HepG2 (cell line): Measurements from ENCODE around the gene MIA. TPM values are rescaled to one million over a fixed set of nuclear protein-coding genes. Genes with fewer than 3 reads are reported as not detected.
A peak's percentile ranks its signal among the peaks of the same experiment; 100 is the strongest.

Experiments
- ATAC-seq: fragments of 200-7000 bp; cut with Tn5 transposase; 3 replicates; pipeline ENCODE4 v1.9.1; 2020; ENCODE audit warnings: mild to moderate bottlenecking, moderate library complexity
- BruUV-seq: library from RNA; stranded (reverse); fragments of 400-500 nt; replicated peaks from 2 replicates; lab custom pipeline; 2021; lab: Mats Ljungman, UMichigan
- CTCF ChIA-PET: fragments of 300-600 bp; formaldehyde crosslinking; extraction: SDS; loops from one replicate; lab custom pipeline; 2021; ENCODE audit warnings: low total read pairs, inconsistent platforms, low intra/inter-chr PET ratio; lab: Yijun Ruan, JAX
- POLR2A ChIA-PET: fragments of 350-600 bp; sonication (Branson Sonifier 250); formaldehyde crosslinking; loops from one replicate; lab custom pipeline; 2020; ENCODE audit warnings: antibody characterized with exemption, inconsistent platforms; lab: Yijun Ruan, JAX
- DNase-seq: peaks from one replicate; pipeline ENCODE4 v3.0.0-alpha.2; 2015; ENCODE audit warnings: low spot score
- FAIRE-seq: peaks from 3 replicates; lab custom pipeline; 2011; peaks lifted over from hg19 to GRCh38; lab: Jason Lieb, UNC
- H2AFZ ChIP-seq: one replicate; pipeline ENCODE4 v1.6.1; 2011; ENCODE audit warnings: low read length, inconsistent platforms
- H3K27ac ChIP-seq: fragments of 300-600 bp; 3 replicates; pipeline ENCODE4 v1.8.0; 2011; ENCODE audit warnings: mixed run types, mild to moderate bottlenecking, mixed read lengths, low read length, inconsistent platforms; ENCODE audit not compliant: insufficient read depth; ENCODE audit errors: extremely low read length
- H3K27me3 ChIP-seq, 2 experiments: fragments of 200-600 bp in 1 of 2; 2 replicates in 1 of 2; 3 replicates in 1 of 2; pipeline versions ENCODE4 v1.6.0 to v1.8.0; 2011; ENCODE audit warnings: low read length in 2 of 2, mild to moderate bottlenecking in 2 of 2, moderate library complexity in 2 of 2, inconsistent platforms in 1 of 2; ENCODE audit not compliant: insufficient read depth in 2 of 2, control insufficient read depth in 1 of 2
- H3K36me3 ChIP-seq, 2 experiments: fragments of 200-600 bp in 1 of 2; replicated peaks in 1 of 2; 2 replicates in 1 of 2; 3 replicates in 1 of 2; pipeline versions ENCODE4 v1.5.1 to v1.8.0; 2011; ENCODE audit warnings: low read length in 2 of 2, inconsistent platforms in 1 of 2; ENCODE audit not compliant: insufficient read depth in 2 of 2, control insufficient read depth in 1 of 2
- H3K4me1 ChIP-seq: 2 replicates; pipeline ENCODE4 v1.5.1; 2012; ENCODE audit warnings: low read length, inconsistent platforms; ENCODE audit not compliant: insufficient read depth
- H3K4me2 ChIP-seq: 2 replicates; pipeline ENCODE4 v1.6.0; 2011; ENCODE audit warnings: low read depth, low read length, inconsistent platforms
- H3K4me3 ChIP-seq, 3 experiments: fragments of 200-600 bp in 1 of 3; sonication (generic), shearing (Covaris generic) in 1 of 3; replicated peaks in 1 of 3; 2 replicates each; pipeline ENCODE4 v1.5.1; 2011 to 2016; ENCODE audit warnings: low read length in 3 of 3, inconsistent platforms in 2 of 3, low read depth in 2 of 3, mild to moderate bottlenecking in 2 of 3, control low read depth in 1 of 3, mixed read lengths in 1 of 3; ENCODE audit not compliant: insufficient read depth in 1 of 3
- H3K79me2 ChIP-seq: one replicate; pipeline ENCODE4 v1.6.1; 2011; ENCODE audit warnings: low read length, inconsistent platforms; ENCODE audit not compliant: insufficient read depth
- H3K9ac ChIP-seq: 2 replicates; pipeline ENCODE4 v1.6.0; 2011; ENCODE audit warnings: mild to moderate bottlenecking, low read depth, low read length, inconsistent platforms; ENCODE audit not compliant: insufficient read depth
- H3K9me3 ChIP-seq: 2 replicates; pipeline ENCODE4 v1.5.1; 2012; ENCODE audit warnings: mild to moderate bottlenecking, low read length
- H4K20me1 ChIP-seq: 2 replicates; pipeline ENCODE4 v1.6.0; 2011; ENCODE audit warnings: inconsistent platforms, mild to moderate bottlenecking, low read length, moderate library complexity; ENCODE audit not compliant: insufficient read depth
- ARID3A ChIP-seq: IDR thresholded peaks from 2 replicates; pipeline ENCODE4 v1.6.1; 2012; ENCODE audit warnings: low read depth, low read length, improper control_type of control experiment
- E2F5 ChIP-seq: sonication (generic); formaldehyde crosslinking; conservative IDR thresholded peaks from 2 replicates; pipeline ENCODE4 v1.4.0; 2020; ENCODE audit warnings: missing genetic modification reagents
- NRL ChIP-seq: sonication (generic); formaldehyde crosslinking; IDR thresholded peaks from 2 replicates; pipeline ENCODE4 v1.5.0; 2020; ENCODE audit warnings: missing genetic modification reagents, mild to moderate bottlenecking, moderate library complexity, borderline replicate concordance
- PBX2 ChIP-seq: IDR thresholded peaks from 2 replicates; pipeline ENCODE4 v1.6.1; 2016; ENCODE audit warnings: control low read depth
- SOX5 ChIP-seq: IDR thresholded peaks from 2 replicates; pipeline ENCODE4 v1.6.1; 2016; ENCODE audit warnings: borderline replicate concordance
- ZFP90 ChIP-seq: sonication (generic); formaldehyde crosslinking; IDR thresholded peaks from 2 replicates; pipeline ENCODE4 v1.8.0; 2022; ENCODE audit warnings: missing genetic modification reagents, mild to moderate bottlenecking, inconsistent platforms, borderline replicate concordance
- ZNF180 ChIP-seq: sonication (generic); formaldehyde crosslinking; IDR thresholded peaks from 2 replicates; pipeline ENCODE4 v1.4.0; 2020; ENCODE audit warnings: low read depth, missing genetic modification reagents, borderline replicate concordance
- ZNF225 ChIP-seq: sonication (generic); formaldehyde crosslinking; IDR thresholded peaks from 2 replicates; pipeline ENCODE4 v1.4.0; 2020; ENCODE audit warnings: mild to moderate bottlenecking, missing genetic modification reagents
- ZNF33A ChIP-seq: sonication (generic); formaldehyde crosslinking; IDR thresholded peaks from 2 replicates; pipeline ENCODE4 v1.5.1; 2020; ENCODE audit warnings: missing genetic modification reagents, mild to moderate bottlenecking, moderate library complexity, borderline replicate concordance
- ZNF446 ChIP-seq: sonication (generic); formaldehyde crosslinking; IDR thresholded peaks from 2 replicates; pipeline ENCODE4 v1.5.0; 2020; ENCODE audit warnings: mild to moderate bottlenecking, missing genetic modification reagents
- WGBS: methylation state at CpG from one replicate; pipeline ENCODE4 v1.1.6; 2017; ENCODE audit warnings: low lambda C conversion rate; 5-methylcytosine and 5-hydroxymethylcytosine counted together
- in situ Hi-C: cut with HindIII; loops from 2 replicates; pipeline ENCODE4 v1.10.0; 2017; ENCODE audit warnings: low pct_unique_long_range_greater_than_20kb; ENCODE audit not compliant: extremely low pct_ligation_motif_present
- intact Hi-C: fragments of 100-400 bp; cut with micrococcal nuclease; formaldehyde crosslinking; loops from one replicate; pipeline ENCODE4 v1.10.0; 2022; ENCODE audit not compliant: unreplicated experiment
- polyA plus RNA-seq, 8 experiments: library from polyadenylated mRNA; depleted of rRNA in 3 of 8; stranded (reverse) in 7 of 8; unstranded in 1 of 8; fragments of >200 nt; fragmentation: Illumina TruSeq in 4 of 8; extraction: Trizol in 4 of 8; gene quantifications; 2 replicates each; pipeline versions ENCODE4 v1.2.1 to v1.2.3, GENCODE V29; 2011 to 2016; ENCODE audit warnings: low read depth in 4 of 8, missing spikeins in 1 of 8, mixed read lengths in 1 of 8; ENCODE audit not compliant: insufficient read depth in 1 of 8
- total RNA-seq, 5 experiments: library from RNA; depleted of rRNA; stranded (reverse); fragments of >200 nt; fragmentation: Illumina TruSeq; extraction: Trizol; gene quantifications; 2 replicates each; pipeline ENCODE4 v1.2.3, GENCODE V29; 2016; ENCODE audit warnings: low read depth in 1 of 5

The MIA gene
- total and polyA plus RNA-seq, 2 of the 13 experiments (the other 11 are each of a cell fraction or from before 2014, with no cell fraction given), result 0.61 TPM; not detected in 1

GRCh38 chr19:40786060-40787037 lies 11.0 kb downstream of the MIA start:
- Histone ChIP-seq H3K27ac (no peak overlapping the region), H3K9ac (no peak overlapping the region), H2AFZ (no peak overlapping the region), H3K27me3 (no peaks in the 10 kb centered on the region), H3K79me2 (no peaks in the 10 kb centered on the region), H3K4me2 (no peak overlapping the region)
- in situ Hi-C loops, result no loop called here
- no TSS peak for BruUV-seq
- TF ChIP-seq ARID3A (no peak), ZNF180 (CRISPR knock-in tag) (no peak), ZNF446 (CRISPR knock-in tag) (no peak), ZFP90 (CRISPR knock-in tag) (no peak), E2F5 (no peak), ZNF33A (no peak), NRL (CRISPR knock-in tag) (no peak), ZNF225 (CRISPR knock-in tag) (no peak), PBX2 (no peak), SOX5 (CRISPR knock-in tag) (no peak)
- TF ChIP-seq, all 625 proteins: peak for 0
- FAIRE-seq (no peak), DNase-seq (no peak), ATAC-seq (peak; percentile 31)
- no peaks in the 10 kb centered on the region for H3K9me3 ChIP-seq
- H4K20me1 ChIP-seq, result no peaks in the 10 kb centered on the region
- WGBS, result 67% methylated on average over 14 of the region's 25 CpGs
- H3K36me3 ChIP-seq, result no peaks in the 10 kb centered on the region
- peaks cover 31% of the 10 kb centered on the region for H3K4me1 ChIP-seq
- H3K4me3 ChIP-seq, result no peak overlapping the region
- ChIA-PET POLR2A (interaction anchor here (0.6 to 1.6 kb wide), 5 partner anchors 8 to 36 kb away, joined by 3 to 7 read pairs (median 5); partner anchors contain the start of genes ACTMAP, RAB4B and SNRPA), CTCF (no interaction called here)
- intact Hi-C loops, result no loop called here
